Measurements from ENCODE around the gene HK1.
A peak's percentile ranks its signal among the peaks of the same experiment; 100 is the strongest.
"Not testable (repeated sequence)": the region's sequence is repeated elsewhere in the genome, so short reads cannot be mapped to it uniquely, and the experiment has no call there.

HK1 gene

GRCh38 chr10:69321039-69321715 is 42.9 kb downstream of the HK1 start:
- Histone ChIP-seq H3K9me3 (ENCODE audit: insufficient read depth, low read length, severe bottlenecking) (no peaks in the 10 kb centered on the region), H3K27me3 (ENCODE audit: insufficient read depth, low read length, poor library complexity) (no peaks in the 10 kb centered on the region), H4K20me1 (ENCODE audit: insufficient read depth, low read length) (peaks cover 31% of the 10 kb centered on the region), H2AFZ (ENCODE audit: low read depth, low read length) (no peak overlapping the region), H3K36me3 (ENCODE audit: insufficient read depth, low read length) (peaks cover 11% of the 10 kb centered on the region; the same call in 1 of the 2 replicates), H3K4me2 (ENCODE audit: insufficient read depth, low read length) (peak overlapping the region; percentile 95), H3K79me2 (ENCODE audit: insufficient read depth, low read length) (peaks cover 71% of the 10 kb centered on the region), H3K4me1 (ENCODE audit: insufficient read depth, low read length) (peaks cover 41% of the 10 kb centered on the region), H3K27ac (ENCODE audit: low read length) (no peak overlapping the region), H3K4me3 (ENCODE audit: low read depth in 1 of 2, low read length in 2 of 2) (no peak overlapping the region), H3K9ac (ENCODE audit: low read depth, low read length) (no peak overlapping the region)
- DNase-seq (no peak), ATAC-seq (ENCODE audit: insufficient read depth, low read depth) (no peak)
- TF ChIP-seq CTCF (IDR thresholded peaks at IDR 0.05; ENCODE audit: borderline replicate concordance, extremely low read depth, low read length, poor library complexity, severe bottlenecking) (no peak), EZH2 (IDR thresholded peaks at IDR 0.05; ENCODE audit: borderline replicate concordance, low read depth, low read length, severe bottlenecking) (no peak)

GRCh38 chr10:69321865-69322264 is 43.6 kb downstream of the HK1 start:
- peaks cover 77% of the 10 kb centered on the region for H3K79me2 ChIP-seq (ENCODE audit: insufficient read depth, low read length)
- H3K27me3 ChIP-seq (ENCODE audit: insufficient read depth, low read length, poor library complexity): no peaks in the 10 kb centered on the region
- no peak overlapping the region for H3K4me2 ChIP-seq (ENCODE audit: insufficient read depth, low read length)
- H3K4me1 ChIP-seq (ENCODE audit: insufficient read depth, low read length): peaks cover 41% of the 10 kb centered on the region
- no peaks in the 10 kb centered on the region for H3K9me3 ChIP-seq (ENCODE audit: insufficient read depth, low read length, severe bottlenecking)
- TF ChIP-seq EZH2 (IDR thresholded peaks at IDR 0.05; ENCODE audit: borderline replicate concordance, low read depth, low read length, severe bottlenecking) (no peak), CTCF (IDR thresholded peaks at IDR 0.05; ENCODE audit: borderline replicate concordance, extremely low read depth, low read length, poor library complexity, severe bottlenecking) (no peak)
- no peak for ATAC-seq (ENCODE audit: insufficient read depth, low read depth)
- H3K27ac ChIP-seq (ENCODE audit: low read length): no peak overlapping the region
- peaks cover 11% of the 10 kb centered on the region; the same call in 1 of the 2 replicates for H3K36me3 ChIP-seq (ENCODE audit: insufficient read depth, low read length)
- H2AFZ ChIP-seq (ENCODE audit: low read depth, low read length): no peak overlapping the region
- peaks cover 31% of the 10 kb centered on the region for H4K20me1 ChIP-seq (ENCODE audit: insufficient read depth, low read length)
- DNase-seq: no peak
- H3K9ac ChIP-seq (ENCODE audit: low read depth, low read length): no peak overlapping the region
- no peak overlapping the region for H3K4me3 ChIP-seq (ENCODE audit: low read depth in 1 of 2, low read length in 2 of 2)

GRCh38 chr10:69322346-69322745 is 44.0 kb downstream of the HK1 start:
- H3K4me2 ChIP-seq (ENCODE audit: insufficient read depth, low read length); H3K27me3 ChIP-seq (ENCODE audit: insufficient read depth, low read length, poor library complexity); H3K27ac ChIP-seq (ENCODE audit: low read length); DNase-seq; H3K4me3 ChIP-seq (ENCODE audit: low read depth in 1 of 2, low read length in 2 of 2); H2AFZ ChIP-seq (ENCODE audit: low read depth, low read length); ATAC-seq (ENCODE audit: insufficient read depth, low read depth); H3K9ac ChIP-seq (ENCODE audit: low read depth, low read length); H3K9me3 ChIP-seq (ENCODE audit: insufficient read depth, low read length, severe bottlenecking): not testable (repeated sequence)
- Histone ChIP-seq H4K20me1 (ENCODE audit: insufficient read depth, low read length) (peaks cover 32% of the 10 kb centered on the region), H3K36me3 (ENCODE audit: insufficient read depth, low read length) (peaks cover 11% of the 10 kb centered on the region), H3K79me2 (ENCODE audit: insufficient read depth, low read length) (peaks cover 81% of the 10 kb centered on the region), H3K4me1 (ENCODE audit: insufficient read depth, low read length) (peaks cover 37% of the 10 kb centered on the region)

- TF ChIP-seq EZH2 (IDR thresholded peaks at IDR 0.05; ENCODE audit: borderline replicate concordance, low read depth, low read length, severe bottlenecking): no peak
- no peak for TF ChIP-seq CTCF (IDR thresholded peaks at IDR 0.05; ENCODE audit: borderline replicate concordance, extremely low read depth, low read length, poor library complexity, severe bottlenecking)
- no peak overlapping the region for H2AFZ ChIP-seq (ENCODE audit: low read depth, low read length)
- ATAC-seq (ENCODE audit: insufficient read depth, low read depth): no peak
- no peak overlapping the region for H3K9ac ChIP-seq (ENCODE audit: low read depth, low read length)
- no peak for DNase-seq
- H3K27ac ChIP-seq (ENCODE audit: low read length): no peak overlapping the region
- H4K20me1 ChIP-seq (ENCODE audit: insufficient read depth, low read length): peaks cover 43% of the 10 kb centered on the region
- H3K4me1 ChIP-seq (ENCODE audit: insufficient read depth, low read length): peaks cover 27% of the 10 kb centered on the region
- H3K9me3 ChIP-seq (ENCODE audit: insufficient read depth, low read length, severe bottlenecking): no peaks in the 10 kb centered on the region
- H3K4me2 ChIP-seq (ENCODE audit: insufficient read depth, low read length): no peak overlapping the region
- H3K27me3 ChIP-seq (ENCODE audit: insufficient read depth, low read length, poor library complexity): no peaks in the 10 kb centered on the region
- H3K36me3 ChIP-seq (ENCODE audit: insufficient read depth, low read length): peaks cover 14% of the 10 kb centered on the region
- H3K79me2 ChIP-seq (ENCODE audit: insufficient read depth, low read length): peaks cover 94% of the 10 kb centered on the region
- no peak overlapping the region for H3K4me3 ChIP-seq (ENCODE audit: low read depth in 1 of 2, low read length in 2 of 2)
These were observed 45.3 kb downstream of the HK1 start for GRCh38 chr10:69323622-69324021.
